HCT116 (cell line): ENCODE measurements around the gene GP1BB.

Source experiments
- CTCF ChIP-seq, 3 experiments: fragments of 200-600 bp in 1 of 3; sonication (generic) in 1 of 3; IDR thresholded peaks in 2 of 3; conservative IDR thresholded peaks in 1 of 3; 2 replicates each; pipeline ENCODE4 v1.5.1; 2012 to 2017; ENCODE audit warnings: low read depth in 2 of 3, low read length in 2 of 3, antibody characterized with exemption in 1 of 3, borderline replicate concordance in 1 of 3, control low read depth in 1 of 3, mild to moderate bottlenecking in 1 of 3, mixed read lengths in 1 of 3, mixed run types in 1 of 3, moderate library complexity in 1 of 3; ENCODE audit not compliant: insufficient read depth in 1 of 3
- EZH2 ChIP-seq: fragments of 200-600 bp; sonication (generic); IDR thresholded peaks from 2 replicates; pipeline ENCODE4 v1.6.1; 2017; ENCODE audit warnings: antibody characterized with exemption, mixed run types
- ZNF274 ChIP-seq: fragments of 200-500 bp; sonication (Bioruptor generic); IDR thresholded peaks from 2 replicates; pipeline ENCODE4 v1.6.1; 2014; ENCODE audit warnings: mild to moderate bottlenecking, low read depth, low read length, inconsistent platforms

DNA sequence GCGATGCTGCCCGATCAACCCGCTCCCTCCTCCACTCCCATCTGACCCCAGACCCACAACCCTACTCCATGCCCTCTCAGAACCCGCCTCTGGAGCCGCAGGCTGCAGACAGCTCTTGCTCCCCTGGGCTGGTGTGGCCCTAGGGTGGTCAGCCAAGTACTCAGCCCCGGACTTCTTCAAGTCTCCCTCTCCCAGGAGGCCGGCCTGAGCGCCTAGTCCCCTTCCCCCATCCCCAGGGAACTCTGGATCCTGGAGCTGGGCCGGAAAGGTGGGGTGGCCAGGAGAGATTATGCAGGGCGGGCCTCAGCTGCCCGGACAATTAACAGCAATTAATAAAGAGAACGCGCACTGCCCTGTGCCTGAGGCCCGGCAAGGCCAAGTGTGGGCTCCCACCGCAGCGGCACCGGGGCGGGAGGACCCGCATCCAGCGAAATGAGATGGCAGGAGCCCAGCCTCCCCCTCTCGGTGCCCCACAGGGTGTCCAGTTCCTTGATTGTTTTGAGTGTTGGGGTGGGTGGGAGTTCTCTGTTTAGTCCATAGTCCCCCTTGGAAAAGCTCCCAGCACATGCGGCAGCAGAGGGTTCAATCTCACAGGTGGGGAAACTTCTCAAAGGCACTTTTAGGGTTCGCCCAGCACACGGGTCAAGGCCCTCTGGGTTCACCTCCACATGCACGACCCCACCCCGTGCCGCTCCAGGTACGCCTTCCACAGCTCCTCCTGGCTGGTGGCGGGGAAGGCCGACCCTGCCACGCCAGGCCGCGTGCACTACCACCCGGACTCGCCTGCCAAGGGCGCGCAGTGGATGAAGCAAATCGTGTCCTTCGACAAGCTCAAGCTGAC is 40.3 kb downstream of the GP1BB start:
- no peak for TF ChIP-seq CTCF (IDR thresholded peaks at IDR 0.05 in 2 of 3, conservative IDR thresholded peaks at IDR 0.05 in 1 of 3; ENCODE audit: borderline replicate concordance in 1 of 3, insufficient read depth in 1 of 3, low read depth in 2 of 3, low read length in 2 of 3)
- TF ChIP-seq ZNF274: no peak
- no peak for TF ChIP-seq EZH2
